Stimulated activated CD8-positive, alpha-beta memory T cell treated with anti-CD3 and anti-CD28 coated beads, Interleukin-15, amount 100 ng/mL, for 1 hour (primary cell): ENCODE results near the gene FDX2.
"Not testable (repeated sequence)": the region's sequence is repeated elsewhere in the genome, so short reads cannot be mapped to it uniquely, and the experiment has no call there.

Experiments
- DNase-seq: peaks from one replicate; pipeline ENCODE4 v3.0.0-alpha.2; 2020; ENCODE audit warnings: low read depth

Gene FDX2

DNA sequence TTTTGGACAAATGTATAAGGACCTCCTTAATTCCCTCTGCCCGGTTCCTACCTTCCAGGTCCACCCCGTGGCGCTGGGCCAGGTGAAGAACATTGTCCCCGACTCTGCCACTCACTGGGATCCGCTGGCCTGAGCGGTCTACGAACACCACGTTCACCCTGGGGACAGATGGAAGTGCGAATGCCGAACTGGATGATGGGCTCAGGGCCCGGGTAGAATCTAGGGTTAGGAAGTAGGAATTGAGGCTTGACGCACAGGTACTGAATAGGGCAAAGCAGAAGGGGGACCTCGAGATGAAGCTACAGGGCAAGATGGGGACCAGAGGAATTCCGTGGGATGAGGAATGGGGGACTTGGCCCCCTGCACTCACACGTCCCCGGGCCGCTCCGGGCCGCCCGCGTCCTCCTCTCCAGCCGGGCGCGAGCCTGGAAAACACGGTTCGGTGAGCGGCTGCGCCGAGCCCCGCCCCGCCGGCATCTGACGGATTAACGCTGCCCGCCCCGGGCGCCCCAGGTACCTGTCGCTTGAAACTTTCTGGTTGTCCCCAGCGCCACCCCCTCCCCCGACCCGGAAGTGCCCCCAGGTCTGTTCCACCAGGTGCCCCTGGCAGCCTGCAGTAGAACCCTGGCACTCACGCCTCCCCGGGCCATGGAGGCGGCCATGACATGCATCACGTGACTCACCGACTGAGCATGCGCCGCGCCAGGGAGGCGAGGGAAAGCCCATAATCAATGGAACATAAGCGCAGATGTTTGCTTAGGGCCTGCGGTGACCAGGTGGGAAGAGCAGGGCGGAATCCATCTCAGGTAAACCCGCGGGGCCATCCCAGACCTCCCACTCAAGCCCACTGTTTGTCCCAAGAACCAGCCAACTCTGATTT is at the start of gene FDX2:
TSS of gene FDX2 (minus strand) at position 681 of the 880 bp plus-strand sequence. CDS start at position 662, 19 bp downstream.
- DNase-seq, result peak; percentile 86

DNA sequence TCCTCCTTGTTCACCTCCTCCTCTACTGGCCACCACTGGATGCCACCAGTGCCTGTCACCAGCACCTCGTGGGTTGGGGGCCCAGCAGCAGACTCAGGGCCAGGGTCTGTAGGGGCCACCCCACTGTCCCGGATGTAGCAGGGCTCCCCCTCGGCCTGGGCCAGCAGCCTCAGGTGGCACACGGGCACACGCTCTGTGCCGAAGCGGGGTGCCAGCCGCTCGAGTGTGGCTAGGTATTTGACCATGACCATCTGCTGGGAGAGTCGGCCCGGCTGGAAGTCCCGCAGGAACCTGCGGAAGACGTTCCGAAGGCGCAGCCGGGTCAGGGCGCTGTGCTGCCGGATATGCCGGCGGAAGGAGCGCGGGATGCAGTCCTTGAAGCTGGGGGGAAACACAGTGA is 49.7 kb upstream of the FDX2 start:
- DNase-seq, result no peak

DNA sequence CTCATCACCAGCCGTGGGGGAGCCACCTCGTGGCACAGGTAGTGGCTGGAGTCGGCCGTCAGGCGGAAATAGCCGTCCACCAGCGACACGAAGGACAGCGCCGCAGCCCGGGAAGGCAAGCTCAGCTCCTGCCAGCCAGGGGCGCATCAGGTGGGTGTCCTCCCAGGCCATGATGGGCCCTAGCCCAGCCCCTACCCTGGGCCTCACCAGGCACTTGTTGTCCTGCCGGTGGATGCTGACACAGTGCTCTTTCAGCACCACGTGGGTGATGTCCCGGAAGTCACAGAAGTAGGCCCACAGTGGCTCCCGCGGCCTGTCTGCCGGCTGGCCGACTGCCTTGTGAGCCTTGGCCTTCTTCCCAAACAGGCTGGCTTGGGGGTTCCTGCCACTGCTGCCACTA is 48.8 kb upstream of the FDX2 start:
- no peak for DNase-seq

DNA sequence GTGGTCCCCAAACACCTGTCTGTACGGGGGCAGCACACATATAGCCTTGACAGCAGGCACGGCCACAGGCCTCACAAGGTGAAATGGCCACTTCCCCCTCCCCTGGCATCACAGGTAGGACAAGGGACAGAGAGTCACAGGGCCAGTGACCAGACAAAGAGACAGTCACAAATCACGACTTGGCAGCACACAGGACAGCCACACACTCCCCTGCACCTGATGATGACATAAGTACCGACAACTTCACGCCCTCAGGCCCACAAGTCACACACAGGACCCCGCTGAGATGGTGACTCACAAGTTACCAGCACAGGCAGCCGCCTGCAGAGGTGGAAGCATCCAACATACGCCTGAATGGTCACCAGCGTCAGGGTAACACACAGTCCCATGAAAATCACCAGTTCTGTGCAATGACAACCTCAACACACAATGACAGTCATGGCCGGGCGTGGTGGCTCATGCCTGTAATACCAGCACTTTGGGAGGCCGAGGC is 48.0 kb upstream of the FDX2 start:
- no peak for DNase-seq

DNA sequence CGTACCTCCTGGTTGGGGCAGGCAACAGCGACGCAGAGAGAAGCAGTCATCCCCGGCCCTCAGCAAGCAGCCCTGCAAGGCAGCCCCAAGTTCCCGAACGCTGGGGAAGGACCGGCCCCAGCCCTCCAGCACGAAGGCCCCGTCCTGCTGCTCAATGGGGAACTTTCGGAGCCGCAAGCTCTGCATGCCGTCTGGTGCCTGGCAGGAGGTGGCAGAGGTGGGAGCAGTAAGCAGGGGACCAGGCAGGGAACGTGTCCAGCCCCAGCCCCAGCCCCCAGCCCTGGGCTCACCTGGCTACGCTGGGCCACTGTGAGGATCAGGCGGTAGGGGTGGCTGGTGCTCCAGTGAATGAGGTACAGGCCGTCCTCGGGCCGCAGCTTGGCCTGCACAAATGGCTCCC is 46.4 kb upstream of the FDX2 start:
- DNase-seq, result no peak

DNA sequence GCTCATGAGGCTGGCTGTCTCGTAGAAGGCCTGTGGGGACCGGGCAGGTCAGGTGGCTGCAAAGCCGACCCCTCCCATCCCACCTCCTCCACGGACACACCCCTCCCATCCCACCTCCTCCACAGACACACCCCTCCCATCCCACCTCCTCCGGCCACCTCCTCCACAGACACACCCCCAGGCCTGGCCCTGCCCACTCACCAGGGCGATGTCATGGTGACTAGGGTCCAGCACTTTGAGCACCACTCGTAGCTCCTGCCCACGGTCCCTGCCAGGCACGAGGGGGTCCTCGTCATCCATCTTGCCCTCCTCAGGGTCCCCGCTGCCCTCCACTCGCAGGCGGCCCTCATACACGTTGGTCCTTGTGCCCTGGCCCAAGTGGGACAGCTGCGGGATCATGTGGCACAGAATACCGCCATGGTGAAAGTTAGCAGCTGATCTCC is 45.8 kb upstream of the FDX2 start:
- no peak for DNase-seq

DNA sequence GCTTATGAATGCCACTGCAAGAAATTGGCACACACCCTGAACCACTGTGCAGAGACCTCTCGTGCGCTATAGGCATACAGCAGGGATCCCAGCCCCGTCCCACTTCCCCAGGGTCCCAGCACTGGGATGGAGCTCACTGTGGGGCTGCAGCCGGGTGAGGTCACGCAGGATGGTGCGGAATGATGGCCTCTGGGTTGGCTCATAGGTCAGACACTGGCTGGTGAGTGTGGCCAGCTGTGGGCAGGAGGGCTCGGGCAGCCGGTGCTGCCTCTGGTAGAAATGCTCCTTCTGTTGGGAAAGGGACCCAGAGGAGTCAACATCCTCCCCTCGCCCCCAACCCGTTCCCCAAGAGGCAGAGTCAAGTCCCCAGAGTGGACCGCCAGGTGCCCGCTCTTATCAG is 40.6 kb upstream of the FDX2 start:
- DNase-seq, result no peak

DNA sequence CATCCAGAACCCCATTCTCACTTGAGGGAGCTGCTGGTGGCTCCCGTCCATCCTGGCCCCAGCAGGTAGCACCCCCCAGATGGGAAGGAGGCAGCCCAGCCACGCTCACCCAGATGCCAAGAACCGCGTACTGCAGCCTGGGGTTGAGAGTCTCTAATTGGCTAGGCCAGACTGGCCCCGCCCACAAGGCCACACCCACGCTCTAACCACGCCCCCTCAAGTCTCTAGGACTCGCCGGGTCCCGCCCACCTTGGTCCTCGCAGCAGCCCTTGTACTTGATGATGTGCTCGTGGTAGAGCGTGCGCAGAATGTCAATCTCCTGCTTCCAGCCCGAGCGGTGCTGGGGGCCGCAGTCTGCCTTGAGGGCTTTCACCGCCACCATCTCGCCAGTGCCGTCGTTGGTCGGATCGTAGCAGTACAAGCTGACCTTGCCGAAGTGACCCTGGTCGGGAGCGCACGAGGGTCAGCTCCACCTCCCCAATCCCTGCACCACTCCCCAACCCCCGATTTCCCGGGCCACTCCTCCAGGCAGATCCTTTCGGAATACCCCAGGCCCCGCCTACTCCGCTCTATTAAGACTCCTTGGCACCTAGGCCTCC is 38.1 kb upstream of the FDX2 start:
- no peak for DNase-seq

DNA sequence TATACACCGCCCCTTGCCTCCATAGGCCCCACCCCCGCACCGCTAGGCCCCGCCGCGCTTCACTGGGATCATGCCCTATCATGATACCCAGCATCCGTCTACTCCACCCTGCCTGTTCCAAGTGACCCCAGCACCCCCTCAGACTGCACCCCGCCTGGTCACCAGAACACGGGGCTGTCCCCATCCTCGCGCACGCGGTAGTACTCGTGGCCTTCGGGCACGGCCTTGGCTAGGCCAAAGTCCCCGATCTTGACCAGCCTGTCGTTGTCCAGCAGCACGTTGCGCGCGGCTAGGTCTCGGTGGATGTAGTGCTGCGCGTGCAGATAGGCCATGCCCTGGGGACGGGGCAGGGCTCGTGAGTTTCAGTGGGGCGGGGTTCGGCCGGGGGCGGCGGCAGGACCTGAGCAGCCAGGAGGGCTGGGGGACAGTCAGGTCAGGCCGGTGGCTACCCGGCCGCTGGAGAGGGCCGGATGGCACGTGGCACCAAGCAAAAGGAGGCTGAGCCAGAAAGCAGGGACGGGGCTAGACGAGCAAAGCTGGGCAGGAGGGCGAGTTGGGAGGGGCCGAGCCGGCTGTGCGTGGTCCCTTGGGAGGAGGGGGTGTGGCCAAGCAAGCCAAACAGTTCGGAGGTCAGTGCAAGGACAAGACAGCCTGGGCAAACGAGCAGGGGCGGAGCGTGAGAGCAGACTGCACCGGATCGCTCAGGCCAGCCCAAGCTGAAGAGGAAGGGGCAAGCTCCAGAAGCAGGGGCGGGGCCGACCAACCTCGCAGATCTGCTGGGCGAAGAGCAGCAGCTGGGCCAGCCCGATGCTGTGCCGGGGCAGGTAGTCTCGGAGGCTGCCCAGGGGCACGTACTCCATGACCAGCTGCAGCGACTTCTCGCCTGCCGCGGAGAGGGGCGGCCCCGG is 37.2 kb upstream of the FDX2 start:
- DNase-seq, result no peak

DNA sequence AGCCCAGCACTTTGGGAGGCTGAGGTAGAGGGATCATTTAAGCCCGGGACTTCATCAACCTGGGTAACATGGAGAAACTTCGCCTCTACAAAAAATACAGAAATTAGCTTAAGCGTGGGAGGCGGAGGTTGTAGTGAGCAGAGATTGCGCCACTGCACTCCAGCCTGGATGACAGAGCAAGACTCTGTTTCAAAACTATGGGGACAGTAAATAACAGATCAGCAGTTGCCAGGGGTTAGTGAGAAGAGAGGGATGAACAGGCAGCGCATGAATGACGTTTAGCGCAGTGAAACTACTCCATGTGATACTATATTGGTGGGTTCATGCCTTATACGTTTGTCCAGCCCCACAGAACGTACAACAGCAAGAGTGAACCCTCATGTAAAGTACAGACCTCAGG is 30.7 kb upstream of the FDX2 start:
- DNase-seq, result no peak

GRCh38 chr19:10344780-10345179 is 29.0 kb upstream of the FDX2 start:
- DNase-seq, result no peak

- no peak for DNase-seq
These were observed 27.7 kb upstream of the FDX2 start for GRCh38 chr19:10343495-10343894.

GRCh38 chr19:10339977-10340376 is 24.2 kb upstream of the FDX2 start:
- no peak for DNase-seq

DNA sequence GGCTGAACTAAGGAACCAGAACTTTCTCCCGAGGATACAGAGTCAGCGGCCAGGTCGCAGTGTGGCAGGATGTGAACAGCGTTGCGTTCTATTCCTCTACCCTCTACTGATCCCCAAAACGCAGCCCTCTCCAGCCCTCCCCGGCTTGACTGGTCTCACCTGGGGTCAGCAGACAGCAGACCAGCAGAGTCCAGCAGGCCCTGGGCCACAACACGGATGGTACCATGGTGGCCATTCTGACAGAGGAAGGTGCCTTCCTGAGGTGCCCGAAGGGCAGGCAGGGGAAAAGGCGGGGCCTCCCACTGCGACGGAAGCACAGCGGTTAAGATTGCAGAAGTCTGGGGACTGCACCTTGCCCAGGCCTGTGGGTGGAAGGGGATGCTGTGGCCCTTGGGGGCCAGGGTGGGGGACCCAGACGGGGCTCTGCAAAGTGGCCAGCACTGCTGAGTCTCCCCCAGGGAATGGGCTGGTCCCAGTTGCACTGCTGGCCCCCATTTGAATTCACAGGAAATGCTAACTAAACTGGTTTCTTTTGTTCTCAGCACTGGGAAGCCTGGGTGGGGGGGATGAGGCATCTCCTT is 23.7 kb upstream of the FDX2 start, which contains the start of gene ICAM3:
TSS of gene ICAM3 (minus strand) at position 245 of the 581 bp plus-strand sequence. CDS start at position 235, 10 bp downstream.
- DNase-seq, result peak; percentile 34

GRCh38 chr19:10338940-10339339 is 23.1 kb upstream of the FDX2 start:
- no peak for DNase-seq

DNA sequence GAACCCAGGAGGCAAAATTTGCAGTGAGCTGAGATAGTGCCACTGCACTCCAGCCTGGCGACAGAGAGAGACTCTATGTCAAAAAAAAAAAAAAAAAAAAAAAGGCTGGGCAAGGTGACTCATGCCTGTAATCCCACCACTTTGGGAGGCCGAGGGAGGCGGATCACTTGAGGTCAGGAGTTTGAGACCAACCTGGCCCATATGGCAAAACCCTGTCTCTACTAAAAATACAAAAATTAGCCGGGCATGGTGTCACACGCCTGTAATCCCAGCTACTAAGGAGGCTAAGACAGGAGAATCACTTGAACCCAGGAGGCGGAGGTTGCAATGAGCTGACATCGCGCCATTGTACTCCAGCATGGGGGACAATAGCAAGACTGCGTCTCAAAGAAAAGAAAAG is 20.9 kb upstream of the FDX2 start:
- not testable (repeated sequence) for DNase-seq

DNA sequence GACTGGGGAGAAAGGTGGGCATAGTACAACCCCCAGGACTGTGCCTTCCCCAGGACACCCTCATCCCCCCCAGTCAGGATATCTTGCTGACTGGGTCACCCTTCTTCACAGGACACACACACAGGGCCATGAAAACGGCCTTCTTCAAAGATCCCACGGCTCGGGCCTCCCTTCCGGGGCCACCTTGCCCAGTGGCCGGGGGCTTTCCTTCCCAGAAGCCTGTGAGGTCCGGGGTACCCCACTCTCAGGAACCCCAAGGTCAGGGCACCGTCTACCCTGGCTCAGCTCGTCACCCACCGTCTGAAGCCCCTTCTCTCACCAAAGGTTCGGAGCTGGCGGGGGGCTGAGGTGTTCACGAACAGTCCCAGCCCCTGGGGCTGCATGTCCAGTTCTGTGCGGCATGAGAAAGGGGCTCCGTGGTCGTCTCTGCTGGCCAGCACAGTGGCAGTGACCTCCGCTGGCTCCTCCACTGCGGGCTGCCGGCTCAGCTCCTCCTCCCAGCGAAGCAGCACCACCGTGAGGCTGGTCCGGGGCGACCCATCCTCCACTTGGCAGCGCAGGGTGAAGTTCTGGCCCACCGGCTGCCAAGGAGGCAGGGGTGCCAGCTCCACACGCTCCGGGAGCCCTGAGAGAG is 19.7 kb upstream of the FDX2 start:
- DNase-seq, result no peak

DNA sequence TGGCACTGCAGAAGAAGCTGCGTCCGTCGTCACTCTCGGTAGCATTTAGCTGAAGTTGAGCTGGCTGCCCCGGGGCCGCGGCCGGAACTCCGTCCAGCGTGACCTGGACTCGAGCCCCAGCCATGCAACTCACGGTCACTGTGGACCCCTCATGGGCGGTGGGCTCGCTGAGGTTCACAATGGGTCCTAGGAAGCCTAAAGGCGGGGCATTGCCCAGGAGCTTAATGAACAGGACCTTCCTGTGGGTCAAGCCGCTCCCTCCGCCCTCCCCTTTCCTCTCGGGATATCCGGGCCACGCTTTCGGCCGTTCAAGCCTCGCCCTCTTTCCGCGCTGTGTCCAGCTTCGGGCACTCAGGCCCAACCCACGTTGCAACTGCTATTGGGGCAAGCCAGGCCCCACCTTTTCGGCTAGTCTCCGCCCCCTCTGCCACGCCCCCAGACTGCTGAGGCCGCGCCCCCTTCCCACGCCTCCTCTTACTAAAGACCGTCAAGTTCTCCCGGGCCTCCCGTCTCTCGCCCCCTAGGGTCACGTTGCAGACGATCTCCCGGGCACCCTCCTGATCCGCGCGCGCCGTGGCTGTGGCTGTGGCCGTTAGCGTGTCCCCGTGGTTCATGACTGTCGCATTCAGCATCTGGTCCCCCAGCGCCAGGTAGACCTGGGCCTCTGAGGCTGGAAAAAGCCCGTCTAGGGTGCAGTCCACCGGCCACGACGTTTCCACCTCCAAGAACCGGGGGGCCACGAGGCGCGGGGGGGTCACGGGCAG is 19.0 kb upstream of the FDX2 start:
- DNase-seq, result no peak

DNA sequence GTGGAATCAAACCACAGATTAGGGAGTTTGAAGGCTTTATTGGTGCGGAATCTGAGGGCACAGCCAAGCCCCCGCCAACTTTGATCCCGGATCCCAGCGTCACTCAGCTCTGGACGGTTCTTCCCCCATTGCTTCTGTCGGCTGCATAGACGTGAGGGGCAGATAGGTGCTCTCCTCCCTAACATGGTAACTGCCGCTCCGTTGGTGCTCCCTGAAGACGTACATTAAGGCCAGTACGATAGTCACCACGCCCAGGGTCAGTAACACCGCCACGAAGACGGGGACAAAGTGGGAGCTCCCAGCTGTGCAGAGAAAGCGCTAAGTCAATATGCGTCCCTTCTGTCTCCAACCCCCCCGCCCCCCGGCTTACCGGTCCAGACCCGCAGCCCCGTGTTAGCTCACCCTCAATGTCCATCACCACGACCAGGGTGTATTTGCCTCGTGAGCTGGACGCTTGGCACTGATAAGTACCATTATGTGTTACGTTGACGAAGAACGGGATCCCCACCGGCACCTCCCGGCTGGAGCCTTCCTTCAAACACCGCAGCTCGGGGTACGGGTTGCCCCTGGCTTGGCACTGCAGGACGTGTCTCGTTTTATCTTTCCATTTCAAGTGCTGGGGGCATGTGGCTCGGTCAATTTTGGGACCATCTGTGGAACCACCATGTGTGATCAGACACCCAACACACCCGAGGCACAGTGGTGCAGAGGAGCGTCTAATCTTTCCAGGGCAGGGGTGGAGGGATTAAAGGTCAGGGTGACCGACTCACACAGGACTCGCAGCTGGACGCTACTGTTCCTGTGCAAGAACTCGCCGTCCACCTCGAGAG is 18.2 kb upstream of the FDX2 start:
- no peak for DNase-seq
